ENCODE results near the gene SEC14L1. TPM values are rescaled to one million over a fixed set of nuclear protein-coding genes. Genes with fewer than 3 reads are reported as not detected.

The SEC14L1 gene
- total RNA-seq, 1 experiment from 2014 or later: 58.6 TPM

DNA sequence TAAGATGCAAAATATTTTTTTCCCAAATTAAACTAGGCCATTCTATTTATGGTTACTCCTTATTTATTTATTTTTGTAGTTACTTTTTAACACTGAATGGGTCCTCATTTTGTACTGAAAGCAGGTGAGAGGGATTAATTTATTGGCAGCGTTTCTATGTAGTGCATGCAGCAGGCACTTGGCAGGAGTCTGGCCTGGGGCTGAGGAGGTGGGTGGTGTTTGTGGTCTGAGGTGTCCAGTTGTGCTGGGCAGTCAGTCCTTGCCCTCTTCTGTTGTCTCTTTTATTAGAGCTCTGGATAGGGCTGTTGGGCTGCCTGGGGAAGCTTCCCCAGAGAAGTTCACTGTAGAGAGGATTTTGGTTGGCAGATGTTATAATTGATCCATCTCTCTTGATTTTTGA, 12.7 kb downstream of the SEC14L1 start:
- Histone ChIP-seq H3K23me2 (ENCODE audit: insufficient read length, low read depth, low read length, poor library complexity, severe bottlenecking) (no peaks in the 10 kb centered on the region), H3T11ph (ENCODE audit: low read length) (no peak overlapping the region), H4K91ac (ENCODE audit: insufficient read length, low read depth, low read length) (no peak overlapping the region), H3K18ac (ENCODE audit: insufficient read length, low read depth, low read length) (no peak overlapping the region), H3K4ac (ENCODE audit: low read depth, low read length) (no peak overlapping the region), H3K79me1 (ENCODE audit: insufficient read depth, low read depth, low read length, poor library complexity, severe bottlenecking) (peaks cover 2% of the 10 kb centered on the region), H3K9ac (ENCODE audit: extremely low read depth, insufficient read length, low read length) (no peak overlapping the region), H2BK120ac (ENCODE audit: low read depth, low read length, poor library complexity, severe bottlenecking) (no peak overlapping the region), H3K56ac (ENCODE audit: insufficient read length, low read depth, low read length) (no peak overlapping the region), H3K4me2 (ENCODE audit: insufficient read depth, insufficient read length, low read length) (no peak overlapping the region), H3K79me2 (ENCODE audit: insufficient read depth, low read length) (peaks cover 4% of the 10 kb centered on the region; the same call in 1 of the 2 replicates), H2AK5ac (ENCODE audit: insufficient read length, low read length) (no peak overlapping the region), H3K23ac (ENCODE audit: insufficient read length, low read depth, low read length) (no peak overlapping the region), H3K27ac (ENCODE audit: insufficient read length, low read depth, low read length) (no peak overlapping the region), H3K27me3 (ENCODE audit: insufficient read depth, low read length) (no peaks in the 10 kb centered on the region), H3K4me1 (ENCODE audit: insufficient read depth, low read length) (no peaks in the 10 kb centered on the region), H2BK20ac (ENCODE audit: low read depth, low read length, poor library complexity, severe bottlenecking) (no peak overlapping the region), H4K5ac (ENCODE audit: insufficient read length, low read depth, low read length) (no peak overlapping the region), H4K8ac (replicated peaks; ENCODE audit: insufficient read length, low read depth, low read length) (no peak overlapping the region), H2BK5ac (ENCODE audit: insufficient read length, low read length) (no peak overlapping the region), H3K9me3 (ENCODE audit: control insufficient read depth, low read depth, low read length) (no peaks in the 10 kb centered on the region), H2BK15ac (ENCODE audit: low read depth, low read length) (no peak overlapping the region), H2BK12ac (ENCODE audit: insufficient read length, low read depth, low read length) (no peak overlapping the region), H4K20me1 (ENCODE audit: control insufficient read depth, insufficient read depth, insufficient read length) (peaks cover 2% of the 10 kb centered on the region), H3K14ac (ENCODE audit: insufficient read depth, low read length) (no peak overlapping the region), H2AFZ (ENCODE audit: low read length) (no peak overlapping the region)
- no CpG with 5 or more reads among the region's 1 CpG for WGBS (ENCODE audit: extremely low coverage, insufficient read length, low lambda C conversion rate)
- Mint-ChIP-seq H3K27ac (no peak overlapping the region; a peak in 1 of 7 replicates), H3K4me1 (peaks cover 12 to 20% of the 10 kb centered on the region in 2 experiments), H3K27me3 (ENCODE audit: low read depth) (no peaks in the 10 kb centered on the region), H3K9me3 (no peaks in the 10 kb centered on the region), H3K4me3 (no peak overlapping the region), H3K36me3 (ENCODE audit: insufficient read depth in 1 of 3, low read depth in 3 of 3) (peaks cover 0 to 15% (median 13%) of the 10 kb centered on the region in 3 experiments; a peak in 4 of 7 replicates)
- no peak for DNase-seq
- TF ChIP-seq, protein P1, sequence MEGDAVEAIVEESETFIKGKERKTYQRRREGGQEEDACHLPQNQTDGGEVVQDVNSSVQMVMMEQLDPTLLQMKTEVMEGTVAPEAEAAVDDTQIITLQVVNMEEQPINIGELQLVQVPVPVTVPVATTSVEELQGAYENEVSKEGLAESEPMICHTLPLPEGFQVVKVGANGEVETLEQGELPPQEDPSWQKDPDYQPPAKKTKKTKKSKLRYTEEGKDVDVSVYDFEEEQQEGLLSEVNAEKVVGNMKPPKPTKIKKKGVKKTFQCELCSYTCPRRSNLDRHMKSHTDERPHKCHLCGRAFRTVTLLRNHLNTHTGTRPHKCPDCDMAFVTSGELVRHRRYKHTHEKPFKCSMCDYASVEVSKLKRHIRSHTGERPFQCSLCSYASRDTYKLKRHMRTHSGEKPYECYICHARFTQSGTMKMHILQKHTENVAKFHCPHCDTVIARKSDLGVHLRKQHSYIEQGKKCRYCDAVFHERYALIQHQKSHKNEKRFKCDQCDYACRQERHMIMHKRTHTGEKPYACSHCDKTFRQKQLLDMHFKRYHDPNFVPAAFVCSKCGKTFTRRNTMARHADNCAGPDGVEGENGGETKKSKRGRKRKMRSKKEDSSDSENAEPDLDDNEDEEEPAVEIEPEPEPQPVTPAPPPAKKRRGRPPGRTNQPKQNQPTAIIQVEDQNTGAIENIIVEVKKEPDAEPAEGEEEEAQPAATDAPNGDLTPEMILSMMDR (conservative IDR thresholded peaks at IDR 0.05): no peak
